ENCODE results near the gene MIB1. TPM values are rescaled to one million over a fixed set of nuclear protein-coding genes. Genes with fewer than 3 reads are reported as not detected.

The MIB1 gene
- total and polyA plus RNA-seq, 9 of the 15 experiments (the other 6 are each of a cell fraction or from before 2014, with no cell fraction given): 7.2 to 43.8 (median 23.2) TPM

DNA sequence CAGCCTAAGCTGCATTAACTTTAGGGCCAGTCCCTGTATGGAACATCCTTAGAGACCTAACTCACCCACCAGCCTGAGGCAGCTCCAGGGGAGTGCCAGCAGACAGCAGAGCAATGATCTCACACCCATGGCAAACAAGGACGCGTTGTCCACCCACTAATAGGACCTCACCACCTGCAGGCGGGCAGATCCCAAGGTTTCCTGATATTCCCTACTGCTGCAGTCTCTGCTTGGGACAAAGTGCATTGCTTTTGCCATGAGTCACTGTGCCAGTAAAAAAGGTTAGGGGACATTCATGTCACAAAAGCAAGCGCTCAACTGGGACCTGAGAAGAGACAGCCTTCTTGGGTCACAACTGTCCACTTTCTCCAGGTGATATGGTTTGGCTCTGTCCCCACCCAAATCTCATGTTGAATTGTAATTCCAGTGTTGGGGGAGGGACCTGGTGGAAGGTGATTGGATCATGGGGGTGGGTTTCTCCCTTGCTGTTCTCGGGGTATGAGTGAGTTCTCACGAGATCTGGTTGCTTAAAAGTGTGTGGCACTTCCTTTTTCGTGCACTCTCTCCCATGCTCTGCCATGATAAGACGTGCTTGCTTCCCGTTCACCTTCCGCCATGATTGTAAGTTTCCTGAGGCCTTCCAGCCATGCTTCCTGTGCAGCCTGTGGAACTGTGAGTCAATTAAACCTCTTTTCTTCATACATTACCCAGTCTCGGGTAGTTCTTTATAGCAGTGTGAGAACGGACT is 160.2 kb downstream of the MIB1 start:
- H3K27me3 ChIP-seq (ENCODE audit: control insufficient read depth in 2 of 2, insufficient read depth in 2 of 2, low read length in 2 of 2): peaks cover 4 to 10% of the 10 kb centered on the region in 2 experiments; a peak in 3 of 5 replicates
- 7% methylated on average over 12 of the region's 12 CpGs for whole genome bisulfite sequencing (ENCODE audit: insufficient coverage, low coverage, missing lambda C conversion rate)
- no peaks in the 10 kb centered on the region for H4K20me1 ChIP-seq (replicated peaks; ENCODE audit: control insufficient read depth, insufficient read depth, low read length)
- ChIA-PET CTCF (ENCODE audit: low intra/inter-chr PET ratio) (no interaction called here), POLR2A (interaction anchor here (0.7 to 0.9 kb wide), 2 partner anchors 11 to 215 kb away, joined by 3 read pairs; no protein-coding TSS in a partner anchor)
- in situ Hi-C loops (cut with MboI): loop anchor here (25.0 kb wide), 1 partner anchor 662 kb away; no protein-coding TSS in a partner anchor
- no peak overlapping the region for H3K9ac ChIP-seq (ENCODE audit: insufficient read depth in 1 of 2, low read depth in 2 of 2, low read length in 2 of 2)
- H3K9me3 ChIP-seq (replicated peaks; ENCODE audit: control insufficient read depth, insufficient read depth, low read depth, low read length): no peaks in the 10 kb centered on the region
- BruUV-seq (replicated peaks): no TSS peak
- peak overlapping the region; percentile 34; the same call in 1 of the 2 replicates for H3K4me2 ChIP-seq (ENCODE audit: insufficient read depth, low read length)
- no peak overlapping the region for H3K27ac ChIP-seq (ENCODE audit: extremely low read depth, low read depth, low read length)
- H3K4me1 ChIP-seq (replicated peaks in 1 of 2; ENCODE audit: control insufficient read depth in 2 of 2, insufficient read depth in 2 of 2, low read length in 2 of 2): peaks cover 0 to 6% of the 10 kb centered on the region in 2 experiments; a peak in 2 of 5 replicates
- H3K4me3 ChIP-seq: no peak overlapping the region
- DNase-seq (ENCODE audit: extremely low read depth in 1 of 4, low spot score in 3 of 4): no peak
- ATAC-seq: peak; percentile 33; the same call in 2 of the 3 replicates
- H3K9me1 ChIP-seq (ENCODE audit: control insufficient read depth, insufficient read depth, low read length): no peaks in the 10 kb centered on the region
- no peaks in the 10 kb centered on the region for H3K36me3 ChIP-seq (ENCODE audit: control insufficient read depth, insufficient read depth, low read length)
- intact Hi-C loops (cut with micrococcal nuclease): no loop called here
- H2AFZ ChIP-seq (ENCODE audit: low read depth, low read length): peak overlapping the region; percentile 47
- H3K79me2 ChIP-seq (ENCODE audit: control insufficient read depth, insufficient read depth, low read length): no peaks in the 10 kb centered on the region
- no peak for FAIRE-seq
- TF ChIP-seq ATF2 (CRISPR knock-in tag; IDR thresholded peaks at IDR 0.05) (no peak), ESRRB (CRISPR knock-in tag; IDR thresholded peaks at IDR 0.05; ENCODE audit: borderline replicate concordance) (no peak), CC2D1A (IDR thresholded peaks at IDR 0.05) (0 out of 2 replicates have a peak, but pooled peaks have one; percentile 25), FOXP4 (CRISPR knock-in tag; IDR thresholded peaks at IDR 0.05; ENCODE audit: borderline replicate concordance) (no peak), TCF7 (IDR thresholded peaks at IDR 0.05; ENCODE audit: borderline replicate concordance) (no peak), ATF1 (CRISPR knock-in tag; IDR thresholded peaks at IDR 0.05) (no peak), ATF1 (tag; IDR thresholded peaks at IDR 0.05) (no peak), CHD2 (IDR thresholded peaks at IDR 0.05; ENCODE audit: low read depth, low read length) (peak; percentile 83), POLR2A (conservative IDR thresholded peaks at IDR 0.05) (no peak), EHMT2 (IDR thresholded peaks at IDR 0.05) (peak; percentile 58; the same call in 1 of the 2 replicates), KLF1 (tag; IDR thresholded peaks at IDR 0.05) (no peak), ETV5 (CRISPR knock-in tag; IDR thresholded peaks at IDR 0.05; ENCODE audit: low read depth) (no peak), SPI1 (IDR thresholded peaks at IDR 0.05; ENCODE audit: borderline replicate concordance, low read depth, low read length) (peak; percentile 76; the same call in 1 of the 2 replicates), FUS (optimal IDR thresholded peaks at IDR 0.05; ENCODE audit: low read depth, low read length) (no peak), ZNF766 (CRISPR knock-in tag; conservative IDR thresholded peaks at IDR 0.05) (peak; percentile 56; the same call in 1 of the 2 replicates), ZNF354B (CRISPR knock-in tag; IDR thresholded peaks at IDR 0.05) (no peak), CHD1 (IDR thresholded peaks at IDR 0.05; ENCODE audit: low read length) (no peak)
- TF ChIP-seq, protein P1, sequence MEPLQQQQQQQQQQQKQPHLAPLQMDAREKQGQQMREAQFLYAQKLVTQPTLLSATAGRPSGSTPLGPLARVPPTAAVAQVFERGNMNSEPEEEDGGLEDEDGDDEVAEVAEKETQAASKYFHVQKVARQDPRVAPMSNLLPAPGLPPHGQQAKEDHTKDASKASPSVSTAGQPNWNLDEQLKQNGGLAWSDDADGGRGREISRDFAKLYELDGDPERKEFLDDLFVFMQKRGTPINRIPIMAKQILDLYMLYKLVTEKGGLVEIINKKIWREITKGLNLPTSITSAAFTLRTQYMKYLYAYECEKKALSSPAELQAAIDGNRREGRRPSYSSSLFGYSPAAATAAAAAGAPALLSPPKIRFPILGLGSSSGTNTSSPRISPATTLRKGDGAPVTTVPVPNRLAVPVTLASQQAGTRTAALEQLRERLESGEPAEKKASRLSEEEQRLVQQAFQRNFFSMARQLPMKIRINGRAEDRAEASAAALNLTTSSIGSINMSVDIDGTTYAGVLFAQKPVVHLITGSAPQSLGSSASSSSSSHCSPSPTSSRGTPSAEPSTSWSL (CRISPR knock-in tag; IDR thresholded peaks at IDR 0.05; ENCODE audit: borderline replicate concordance): no peak
